Mesodermal cell (in vitro differentiated cells): Measurements from ENCODE around the gene GRAP.
"Not testable (repeated sequence)": the region's sequence is repeated elsewhere in the genome, so short reads cannot be mapped to it uniquely, and the experiment has no call there.

Source experiments
- H3K27ac ChIP-seq: 2 replicates; pipeline ENCODE4 v1.7.0; 2013; ENCODE audit warnings: mild to moderate bottlenecking, low read depth, low read length, moderate library complexity; ENCODE audit not compliant: severe bottlenecking
- H3K36me3 ChIP-seq: 2 replicates; pipeline ENCODE4 v1.7.1; 2013; ENCODE audit warnings: mild to moderate bottlenecking, low read length, moderate library complexity; ENCODE audit not compliant: control insufficient read depth, insufficient read depth
- H3K4me1 ChIP-seq: one replicate; pipeline ENCODE4 v1.7.1; 2013; ENCODE audit warnings: mild to moderate bottlenecking, low read length; ENCODE audit not compliant: insufficient read depth, control insufficient read depth, poor library complexity, severe bottlenecking
- H3K4me3 ChIP-seq: 2 replicates; pipeline ENCODE4 v1.7.0; 2013; ENCODE audit warnings: low read length, control low read depth, mild to moderate bottlenecking; ENCODE audit not compliant: insufficient read depth, poor library complexity, severe bottlenecking; ENCODE audit errors: extremely low read depth
- H3K9me3 ChIP-seq: 2 replicates; pipeline ENCODE4 v1.7.1; 2013; ENCODE audit warnings: mild to moderate bottlenecking, low read length, moderate library complexity; ENCODE audit not compliant: control insufficient read depth
- WGBS, 2 experiments: methylation state at CpG; one replicate each; pipeline ENCODE4 v1.1.5; 2013; ENCODE audit warnings: missing lambda C conversion rate in 2 of 2; ENCODE audit not compliant: insufficient coverage in 2 of 2; 5-methylcytosine and 5-hydroxymethylcytosine counted together

Gene GRAP

GRCh38 chr17:19023209-19023999 lies 23.4 kb downstream of the GRAP start:
- Histone ChIP-seq H3K4me1 (no peaks in the 10 kb centered on the region), H3K4me3 (no peak overlapping the region), H3K9me3 (no peaks in the 10 kb centered on the region), H3K36me3 (no peaks in the 10 kb centered on the region), H3K27ac (no peak overlapping the region)
- 83 to 91% methylated on average over 4 to 5 of the region's 9 CpGs for WGBS, 2 experiments

GRCh38 chr17:19022747-19023146 lies 24.0 kb downstream of the GRAP start:
- no peak overlapping the region for H3K4me3 ChIP-seq
- WGBS, 2 experiments, result 92 to 100% methylated on average over 1 to 6 of the region's 6 CpGs
- no peaks in the 10 kb centered on the region for H3K4me1 ChIP-seq
- H3K36me3 ChIP-seq, result no peaks in the 10 kb centered on the region
- no peaks in the 10 kb centered on the region for H3K9me3 ChIP-seq
- no peak overlapping the region for H3K27ac ChIP-seq

GRCh38 chr17:19022128-19022527 lies 24.6 kb downstream of the GRAP start:
- H3K4me1 ChIP-seq, result no peaks in the 10 kb centered on the region
- no peak overlapping the region for H3K27ac ChIP-seq
- no peaks in the 10 kb centered on the region for H3K36me3 ChIP-seq
- WGBS, 2 experiments, result 93 to 94% methylated on average over 3 to 4 of the region's 5 CpGs
- no peak overlapping the region for H3K4me3 ChIP-seq
- no peaks in the 10 kb centered on the region for H3K9me3 ChIP-seq

GRCh38 chr17:19021622-19022083 lies 25.1 kb downstream of the GRAP start:
- H3K9me3 ChIP-seq, result no peaks in the 10 kb centered on the region
- H3K36me3 ChIP-seq, result no peaks in the 10 kb centered on the region
- no peak overlapping the region for H3K27ac ChIP-seq
- WGBS, 2 experiments, result 95 to 98% methylated on average over 23 to 24 of the region's 24 CpGs
- no peak overlapping the region for H3K4me3 ChIP-seq
- no peaks in the 10 kb centered on the region for H3K4me1 ChIP-seq

GRCh38 chr17:19021011-19021621 lies 25.6 kb downstream of the GRAP start:
- WGBS, 2 experiments, result 98 to 100% methylated on average over 5 to 6 of the region's 7 CpGs
- H3K4me1 ChIP-seq, H3K4me3 ChIP-seq, H3K9me3 ChIP-seq, H3K27ac ChIP-seq, H3K36me3 ChIP-seq: not testable (repeated sequence)

GRCh38 chr17:19020016-19020415 lies 26.7 kb downstream of the GRAP start:
- Histone ChIP-seq H3K4me1 (no peaks in the 10 kb centered on the region), H3K4me3 (no peak overlapping the region), H3K9me3 (no peaks in the 10 kb centered on the region), H3K27ac (no peak overlapping the region), H3K36me3 (no peaks in the 10 kb centered on the region)
- WGBS, 2 experiments, result 86 to 96% methylated on average over 2 of the region's 3 CpGs

- no peak overlapping the region for H3K27ac ChIP-seq
- H3K4me1 ChIP-seq, result no peaks in the 10 kb centered on the region
- whole genome bisulfite sequencing, 2 experiments, result 71 to 80% methylated on average over 21 to 26 of the region's 27 CpGs
- H3K4me3 ChIP-seq, result no peak overlapping the region
- no peaks in the 10 kb centered on the region for H3K36me3 ChIP-seq
- no peaks in the 10 kb centered on the region for H3K9me3 ChIP-seq
Observed at GRCh38 chr17:19019041-19019941, 27.5 kb downstream of the GRAP start.

GRCh38 chr17:19018600-19018950 lies 28.2 kb downstream of the GRAP start:
- no peaks in the 10 kb centered on the region for H3K36me3 ChIP-seq
- 91 to 93% methylated on average over 5 of the region's 6 CpGs for WGBS, 2 experiments
- no peak overlapping the region for H3K4me3 ChIP-seq
- H3K27ac ChIP-seq, result no peak overlapping the region
- H3K9me3 ChIP-seq, result no peaks in the 10 kb centered on the region
- no peaks in the 10 kb centered on the region for H3K4me1 ChIP-seq

GRCh38 chr17:19017804-19018599 lies 28.8 kb downstream of the GRAP start:
- H3K4me3 ChIP-seq, result no peak overlapping the region
- no peaks in the 10 kb centered on the region for H3K36me3 ChIP-seq
- H3K9me3 ChIP-seq, result no peaks in the 10 kb centered on the region
- H3K27ac ChIP-seq, result no peak overlapping the region
- WGBS, 2 experiments, result 89% methylated on average over 6 of the region's 16 CpGs
- no peaks in the 10 kb centered on the region for H3K4me1 ChIP-seq

- Histone ChIP-seq H3K27ac (no peak overlapping the region), H3K36me3 (no peaks in the 10 kb centered on the region), H3K9me3 (no peaks in the 10 kb centered on the region), H3K4me3 (no peak overlapping the region), H3K4me1 (peaks cover 3% of the 10 kb centered on the region)
- WGBS, 2 experiments, result 84 to 91% methylated on average over 6 to 11 of the region's 12 CpGs
Observed at GRCh38 chr17:19017401-19017800, 29.4 kb downstream of the GRAP start.
